OCI-LY1 (cell line): ENCODE measurements around the gene LMOD3.

Source experiments
- H2AFZ ChIP-seq: fragments of 200-600 bp; sonication (generic), shearing (Covaris generic); 2 replicates; pipeline ENCODE4 v1.6.0; 2014; ENCODE audit warnings: antibody characterized with exemption, mild to moderate bottlenecking, low read length
- H3F3A ChIP-seq: fragments of 200-600 bp; sonication (generic), shearing (Covaris generic); 2 replicates; pipeline ENCODE4 v1.6.0; 2014; ENCODE audit warnings: mild to moderate bottlenecking, antibody characterized with exemption, low read length, moderate library complexity; ENCODE audit not compliant: insufficient read depth
- H3K27ac ChIP-seq: fragments of 200-600 bp; sonication (generic); 2 replicates; pipeline ENCODE4 v1.5.1; 2014; ENCODE audit warnings: low read length, mixed run types, mild to moderate bottlenecking, low read depth; ENCODE audit not compliant: poor library complexity, severe bottlenecking
- H3K27me3 ChIP-seq: fragments of 200-600 bp; sonication (generic); 2 replicates; pipeline ENCODE4 v1.6.0; 2014; ENCODE audit warnings: antibody characterized with exemption, mild to moderate bottlenecking, low read length, moderate library complexity; ENCODE audit not compliant: insufficient read depth
- H3K36me3 ChIP-seq: fragments of 200-600 bp; sonication (generic); 2 replicates; pipeline ENCODE4 v1.6.1; 2014; ENCODE audit warnings: mild to moderate bottlenecking, antibody characterized with exemption, low read length, moderate library complexity, mixed read lengths; ENCODE audit not compliant: insufficient read depth
- H3K4me1 ChIP-seq: fragments of 200-600 bp; sonication (generic); 2 replicates; pipeline ENCODE4 v1.5.1; 2014; ENCODE audit warnings: mild to moderate bottlenecking, low read length, moderate library complexity; ENCODE audit not compliant: insufficient read depth, severe bottlenecking
- H3K4me2 ChIP-seq: fragments of 200-600 bp; sonication (generic), shearing (Covaris generic); 2 replicates; pipeline ENCODE4 v1.6.1; 2014; ENCODE audit warnings: low read length
- H3K4me3 ChIP-seq: fragments of 200-600 bp; sonication (generic); 2 replicates; pipeline ENCODE4 v1.5.1; 2014; ENCODE audit warnings: low read length, low read depth, mild to moderate bottlenecking, mixed read lengths; ENCODE audit not compliant: poor library complexity, severe bottlenecking
- H3K79me2 ChIP-seq: fragments of 200-600 bp; shearing (Covaris generic); 2 replicates; pipeline ENCODE4 v1.6.1; 2016; ENCODE audit warnings: mixed run types, low read length, mixed read lengths; ENCODE audit not compliant: insufficient read depth
- H3K9ac ChIP-seq: fragments of 200-600 bp; sonication (generic), shearing (Covaris generic); 2 replicates; pipeline ENCODE4 v1.6.1; 2014; ENCODE audit warnings: mild to moderate bottlenecking, low read length, mixed read lengths
- H3K9me2 ChIP-seq: fragments of 200-600 bp; sonication (generic), shearing (Covaris generic); 2 replicates; pipeline ENCODE4 v1.6.1; 2014; ENCODE audit warnings: low read depth, mild to moderate bottlenecking, low read length, mixed read lengths
- H3K9me3 ChIP-seq: fragments of 200-600 bp; shearing (Covaris generic); 2 replicates; pipeline ENCODE4 v1.6.1; 2014; ENCODE audit warnings: low read length, mixed read lengths
- H4K20me1 ChIP-seq: fragments of 200-600 bp; sonication (generic), shearing (Covaris generic); 2 replicates; pipeline ENCODE4 v1.6.0; 2016; ENCODE audit warnings: mild to moderate bottlenecking, low read length; ENCODE audit not compliant: insufficient read depth
- EZH2 ChIP-seq: fragments of 200-600 bp; sonication (generic), shearing (Covaris generic); IDR thresholded peaks from 2 replicates; pipeline ENCODE4 v1.8.0; 2017; ENCODE audit warnings: borderline replicate concordance, mixed run types, mild to moderate bottlenecking, antibody characterized with exemption, low read length, moderate library complexity, mixed read lengths
- TF ChIP-seq, protein P1 (sequence below): fragments of 200-600 bp; sonication (generic), shearing (Covaris generic); IDR thresholded peaks from 2 replicates; pipeline ENCODE4 v1.5.1; 2017; ENCODE audit warnings: mild to moderate bottlenecking, antibody characterized with exemption, low read length, moderate library complexity, mixed read lengths

Gene LMOD3

DNA sequence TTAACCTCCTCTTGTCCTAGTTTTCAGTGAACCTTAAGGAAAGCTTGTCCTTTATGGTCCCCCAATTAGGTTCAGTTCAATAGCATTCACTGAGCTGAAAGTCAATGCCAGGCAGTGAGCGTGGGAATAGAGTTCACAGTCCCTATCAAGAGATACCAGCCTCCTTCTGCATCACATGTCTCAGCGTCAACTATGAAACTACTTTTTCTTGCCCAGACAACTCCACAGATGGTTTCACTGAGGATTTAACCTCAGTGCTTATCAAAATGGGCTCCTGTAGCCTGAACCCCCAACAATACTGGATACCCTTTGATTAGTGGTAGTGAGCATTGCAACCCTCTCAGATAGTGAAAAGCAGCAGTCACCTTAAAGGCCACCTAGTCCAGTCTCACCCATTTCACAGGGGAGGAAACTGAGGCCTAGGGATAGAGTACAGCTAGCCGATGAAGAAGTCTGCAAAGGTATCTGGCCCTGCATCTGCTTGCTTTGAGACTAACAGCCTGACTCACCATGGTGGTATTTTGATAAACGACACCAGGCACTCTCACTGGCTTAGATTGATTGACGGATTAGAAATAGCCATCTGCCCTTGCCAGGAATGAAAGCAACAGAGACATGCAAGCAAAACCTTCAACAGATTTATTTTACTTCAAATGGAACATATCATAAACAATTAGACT, 40.7 kb downstream of the LMOD3 start:
- Histone ChIP-seq H3K79me2 (peaks cover 32% of the 10 kb centered on the region), H3K9ac (peak overlapping the region; percentile 20; the same call in 1 of the 2 replicates), H3K36me3 (peaks cover 4% of the 10 kb centered on the region; the same call in 1 of the 2 replicates), H3K4me2 (peak overlapping the region; percentile 35; the same call in 1 of the 2 replicates), H2AFZ (no peak overlapping the region; the same call in 1 of the 2 replicates), H3K27ac (peak overlapping the region; percentile 89), H3K4me3 (no peak overlapping the region), H3K4me1 (peaks cover 81% of the 10 kb centered on the region), H3K9me3 (no peaks in the 10 kb centered on the region), H3K27me3 (no peaks in the 10 kb centered on the region), H3K9me2 (no peaks in the 10 kb centered on the region), H3F3A (0 out of 2 replicates have a peak, but pooled peaks cover 8% of the 10 kb centered on the region), H4K20me1 (no peaks in the 10 kb centered on the region)
- TF ChIP-seq EZH2, result no peak
- TF ChIP-seq, protein P1, sequence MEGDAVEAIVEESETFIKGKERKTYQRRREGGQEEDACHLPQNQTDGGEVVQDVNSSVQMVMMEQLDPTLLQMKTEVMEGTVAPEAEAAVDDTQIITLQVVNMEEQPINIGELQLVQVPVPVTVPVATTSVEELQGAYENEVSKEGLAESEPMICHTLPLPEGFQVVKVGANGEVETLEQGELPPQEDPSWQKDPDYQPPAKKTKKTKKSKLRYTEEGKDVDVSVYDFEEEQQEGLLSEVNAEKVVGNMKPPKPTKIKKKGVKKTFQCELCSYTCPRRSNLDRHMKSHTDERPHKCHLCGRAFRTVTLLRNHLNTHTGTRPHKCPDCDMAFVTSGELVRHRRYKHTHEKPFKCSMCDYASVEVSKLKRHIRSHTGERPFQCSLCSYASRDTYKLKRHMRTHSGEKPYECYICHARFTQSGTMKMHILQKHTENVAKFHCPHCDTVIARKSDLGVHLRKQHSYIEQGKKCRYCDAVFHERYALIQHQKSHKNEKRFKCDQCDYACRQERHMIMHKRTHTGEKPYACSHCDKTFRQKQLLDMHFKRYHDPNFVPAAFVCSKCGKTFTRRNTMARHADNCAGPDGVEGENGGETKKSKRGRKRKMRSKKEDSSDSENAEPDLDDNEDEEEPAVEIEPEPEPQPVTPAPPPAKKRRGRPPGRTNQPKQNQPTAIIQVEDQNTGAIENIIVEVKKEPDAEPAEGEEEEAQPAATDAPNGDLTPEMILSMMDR, result no peak

DNA sequence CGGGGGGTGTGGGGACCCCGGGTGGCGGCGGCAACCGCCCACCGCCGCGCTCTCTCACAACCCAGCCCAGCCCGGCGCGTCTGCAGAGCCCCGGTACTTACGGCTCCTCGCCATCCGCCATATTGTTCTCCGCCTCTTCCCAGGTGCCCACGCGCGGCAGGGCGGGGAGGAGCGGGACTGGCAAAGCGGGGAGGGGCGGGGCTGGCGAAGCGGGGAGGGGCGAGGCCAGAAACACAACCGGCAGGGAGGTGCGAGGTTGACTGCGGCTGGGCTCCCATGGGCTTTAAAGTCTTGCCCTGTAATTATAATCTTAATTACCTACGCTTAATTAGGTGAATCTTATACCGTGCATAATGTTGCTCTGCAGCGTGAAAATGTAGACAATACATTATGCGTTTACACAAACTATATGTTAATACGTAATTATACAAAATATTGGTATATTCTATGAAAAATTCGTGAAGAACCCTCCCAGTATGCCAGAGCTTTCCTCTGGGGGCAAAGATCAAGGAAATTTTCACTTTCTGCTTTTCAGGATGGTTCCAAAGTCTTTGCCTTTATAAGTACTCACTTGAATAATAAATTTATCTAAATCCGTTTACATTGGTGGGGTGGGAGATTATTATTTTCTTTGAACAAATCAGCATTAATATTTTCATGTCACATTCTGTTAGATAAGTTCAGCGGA, 42.0 kb downstream of the LMOD3 start, which contains the start of gene UBA3:
UBA3 (minus strand) TSS at position 133 of the 688 bp plus-strand sequence; CDS start at position 121, 12 bp downstream.
- H3K36me3 ChIP-seq, result peaks cover 4% of the 10 kb centered on the region; the same call in 1 of the 2 replicates
- peak within 1 kb of the TSS; percentile 92 for H3K9ac ChIP-seq
- no peak for TF ChIP-seq EZH2
- TF ChIP-seq, protein P1, result no peak
- no peaks in the 10 kb centered on the region for H3K9me3 ChIP-seq
- H3K4me3 ChIP-seq, result peak within 1 kb of the TSS; percentile 89
- H3K27me3 ChIP-seq, result no peaks in the 10 kb centered on the region
- H3F3A ChIP-seq, result 0 out of 2 replicates have a peak, but pooled peaks cover 8% of the 10 kb centered on the region
- peak within 1 kb of the TSS; percentile 85 for H3K4me2 ChIP-seq
- no peaks in the 10 kb centered on the region for H4K20me1 ChIP-seq
- no peak within 1 kb of the TSS for H2AFZ ChIP-seq
- peaks cover 34% of the 10 kb centered on the region for H3K79me2 ChIP-seq
- H3K27ac ChIP-seq, result peak within 1 kb of the TSS; percentile 89
- H3K4me1 ChIP-seq, result peaks cover 68% of the 10 kb centered on the region
- no peaks in the 10 kb centered on the region for H3K9me2 ChIP-seq

DNA sequence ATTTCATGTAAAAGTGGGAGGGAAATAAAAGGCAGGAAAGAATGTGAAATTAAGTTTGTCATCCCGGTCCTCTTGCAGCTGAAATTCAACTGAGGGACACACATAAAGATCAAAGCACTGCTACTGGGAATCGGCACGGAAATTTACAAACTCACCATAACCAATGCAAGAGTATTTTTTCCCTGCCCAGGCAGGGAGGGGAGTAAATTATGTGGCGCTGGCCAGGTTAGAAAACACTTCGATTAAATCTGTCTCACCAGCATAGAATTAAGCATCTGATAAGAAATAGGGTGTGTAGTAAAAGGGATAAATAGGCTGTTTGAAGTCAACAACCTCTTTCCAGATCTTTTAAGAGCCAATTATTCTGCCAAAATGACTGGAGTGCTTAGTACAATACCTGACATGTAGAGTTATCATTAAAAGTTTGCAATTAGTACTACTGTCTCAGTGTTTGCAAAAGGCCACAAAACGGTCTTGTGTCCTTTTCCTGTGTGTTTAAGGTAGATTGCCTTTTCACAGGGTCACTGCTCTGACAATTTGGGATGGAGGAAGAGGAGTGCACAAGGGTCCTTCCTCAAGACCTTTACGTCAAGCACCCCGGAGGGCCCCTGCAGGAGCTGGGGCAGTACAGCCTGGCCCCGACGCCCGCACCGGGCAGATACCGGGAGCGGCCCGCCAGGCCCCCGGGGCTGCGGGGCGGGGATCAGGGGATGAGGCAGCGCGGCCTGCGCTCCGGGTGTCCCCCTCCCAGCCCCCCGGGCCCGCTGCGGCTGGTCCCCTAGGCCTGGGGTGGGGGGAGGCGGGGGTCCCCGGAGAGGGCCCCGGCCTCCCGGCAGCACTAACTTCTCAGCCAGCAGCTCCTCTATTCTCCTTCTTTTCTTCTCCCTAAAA, 42.9 kb downstream of the LMOD3 start:
- Histone ChIP-seq H3K9me3 (no peaks in the 10 kb centered on the region), H3K27ac (peak overlapping the region; percentile 24), H3K9ac (peak overlapping the region; percentile 92), H3K4me1 (peaks cover 66% of the 10 kb centered on the region), H3F3A (0 out of 2 replicates have a peak, but pooled peaks cover 8% of the 10 kb centered on the region), H2AFZ (no peak overlapping the region), H3K36me3 (peaks cover 4% of the 10 kb centered on the region; the same call in 1 of the 2 replicates), H3K9me2 (no peaks in the 10 kb centered on the region), H4K20me1 (no peaks in the 10 kb centered on the region), H3K79me2 (peaks cover 34% of the 10 kb centered on the region), H3K4me2 (peak overlapping the region; percentile 85), H3K4me3 (peak overlapping the region; percentile 89), H3K27me3 (no peaks in the 10 kb centered on the region)
- TF ChIP-seq, protein P1, result no peak
- no peak for TF ChIP-seq EZH2
